Stimulated activated CD4-positive, alpha-beta T cell treated with anti-CD3 and anti-CD28 coated beads, Interleukin-1b, Interleukin-23, amount 100 ng/mL, for 24 hours (primary cell): ENCODE data around the gene VWA5B1.
"Not testable (repeated sequence)": the region's sequence is repeated elsewhere in the genome, so short reads cannot be mapped to it uniquely, and the experiment has no call there.

Experiments used
- DNase-seq, 4 experiments: peaks; one replicate each; pipeline ENCODE4 v3.0.0-alpha.2; 2020; ENCODE audit warnings: low read depth in 4 of 4, low spot score in 1 of 4

The VWA5B1 gene, protein sequence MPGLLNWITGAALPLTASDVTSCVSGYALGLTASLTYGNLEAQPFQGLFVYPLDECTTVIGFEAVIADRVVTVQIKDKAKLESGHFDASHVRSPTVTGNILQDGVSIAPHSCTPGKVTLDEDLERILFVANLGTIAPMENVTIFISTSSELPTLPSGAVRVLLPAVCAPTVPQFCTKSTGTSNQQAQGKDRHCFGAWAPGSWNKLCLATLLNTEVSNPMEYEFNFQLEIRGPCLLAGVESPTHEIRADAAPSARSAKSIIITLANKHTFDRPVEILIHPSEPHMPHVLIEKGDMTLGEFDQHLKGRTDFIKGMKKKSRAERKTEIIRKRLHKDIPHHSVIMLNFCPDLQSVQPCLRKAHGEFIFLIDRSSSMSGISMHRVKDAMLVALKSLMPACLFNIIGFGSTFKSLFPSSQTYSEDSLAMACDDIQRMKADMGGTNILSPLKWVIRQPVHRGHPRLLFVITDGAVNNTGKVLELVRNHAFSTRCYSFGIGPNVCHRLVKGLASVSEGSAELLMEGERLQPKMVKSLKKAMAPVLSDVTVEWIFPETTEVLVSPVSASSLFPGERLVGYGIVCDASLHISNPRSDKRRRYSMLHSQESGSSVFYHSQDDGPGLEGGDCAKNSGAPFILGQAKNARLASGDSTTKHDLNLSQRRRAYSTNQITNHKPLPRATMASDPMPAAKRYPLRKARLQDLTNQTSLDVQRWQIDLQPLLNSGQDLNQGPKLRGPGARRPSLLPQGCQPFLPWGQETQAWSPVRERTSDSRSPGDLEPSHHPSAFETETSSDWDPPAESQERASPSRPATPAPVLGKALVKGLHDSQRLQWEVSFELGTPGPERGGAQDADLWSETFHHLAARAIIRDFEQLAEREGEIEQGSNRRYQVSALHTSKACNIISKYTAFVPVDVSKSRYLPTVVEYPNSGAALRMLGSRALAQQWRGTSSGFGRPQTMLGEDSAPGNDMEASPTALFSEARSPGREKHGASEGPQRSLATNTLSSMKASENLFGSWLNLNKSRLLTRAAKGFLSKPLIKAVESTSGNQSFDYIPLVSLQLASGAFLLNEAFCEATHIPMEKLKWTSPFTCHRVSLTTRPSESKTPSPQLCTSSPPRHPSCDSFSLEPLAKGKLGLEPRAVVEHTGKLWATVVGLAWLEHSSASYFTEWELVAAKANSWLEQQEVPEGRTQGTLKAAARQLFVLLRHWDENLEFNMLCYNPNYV

DNA sequence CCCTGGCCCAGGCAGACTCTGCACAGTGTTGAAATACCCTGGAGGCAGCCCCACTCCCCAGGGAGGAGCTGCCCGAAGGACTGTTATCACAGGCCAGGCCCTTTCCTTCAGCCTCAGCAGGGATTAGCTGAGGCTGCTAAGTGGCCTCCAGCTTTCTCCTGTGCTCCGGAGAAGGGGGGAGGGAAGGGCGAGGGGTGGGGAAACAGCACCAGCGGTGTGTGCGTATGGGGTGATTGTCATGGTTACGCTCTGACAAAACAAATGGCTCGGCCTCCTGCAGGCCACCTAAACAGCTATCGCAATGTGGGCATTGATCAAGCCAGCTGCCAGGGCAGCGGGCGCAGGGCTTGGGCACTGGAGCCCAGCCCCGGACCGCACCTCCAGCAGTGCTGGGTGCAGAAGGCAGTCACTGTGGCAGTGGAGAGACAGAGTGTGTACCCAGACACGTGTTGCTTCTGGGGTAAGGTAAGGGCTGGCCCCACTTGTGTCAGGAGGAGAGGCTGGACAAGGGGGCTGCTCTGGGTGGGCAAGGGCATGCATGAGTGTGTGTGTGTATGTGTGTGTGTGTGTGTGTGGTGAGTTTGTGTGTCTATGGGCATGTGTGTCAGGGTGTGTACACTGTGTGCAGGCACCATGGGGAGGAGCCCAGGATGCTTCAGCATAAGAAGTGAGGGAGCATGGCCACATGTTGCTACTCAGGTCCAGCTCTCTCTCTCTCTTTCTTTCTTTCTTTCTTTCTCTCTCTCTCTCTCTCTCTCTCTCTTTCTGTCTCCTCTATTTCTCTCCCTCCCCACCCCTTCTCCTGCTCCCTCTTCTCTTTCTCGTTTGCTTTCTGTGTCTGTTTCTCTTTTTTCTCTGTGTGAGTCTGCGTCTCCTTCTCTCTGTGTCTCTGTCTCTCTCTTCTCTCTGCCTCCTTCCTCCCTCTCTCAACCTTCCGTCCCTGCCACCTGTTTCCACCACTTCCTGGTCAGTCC, at the start of gene VWA5B1:
Gene VWA5B1, plus strand, starts transcription at position 252 of the 974 bp plus-strand sequence. CDS start 19,727 bp downstream, outside the sequence.
- DNase-seq: no peak

DNA sequence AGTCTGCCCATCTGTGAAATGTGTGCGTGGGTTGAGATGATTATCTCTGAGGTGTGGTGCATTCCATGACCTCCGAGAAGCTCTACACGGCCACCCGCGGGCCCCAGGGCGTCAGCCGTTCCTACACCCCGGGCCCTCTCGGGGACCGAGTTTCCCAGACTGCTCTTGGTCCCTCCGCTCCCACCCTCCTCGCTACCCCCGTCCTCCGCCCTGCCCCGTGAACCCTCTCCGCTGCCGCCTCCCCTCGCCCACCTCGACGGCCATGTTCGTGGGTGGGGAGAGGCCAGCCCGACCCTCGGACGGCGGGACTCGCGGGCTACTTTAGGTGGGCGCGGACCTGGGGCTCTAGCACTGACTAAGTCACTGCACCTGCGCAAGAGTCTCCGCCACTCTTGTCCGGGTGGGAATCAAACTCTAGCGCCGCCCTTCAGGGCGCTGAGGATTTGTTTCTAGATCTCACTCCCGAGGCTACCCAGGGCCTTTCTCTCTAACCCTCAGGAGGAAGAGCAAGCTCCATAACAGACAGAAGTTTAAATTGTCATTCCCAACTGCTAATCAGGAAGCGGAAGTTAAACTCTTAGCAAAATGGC, 47.7 kb upstream of the VWA5B1 start:
- DNase-seq: no peak

DNA sequence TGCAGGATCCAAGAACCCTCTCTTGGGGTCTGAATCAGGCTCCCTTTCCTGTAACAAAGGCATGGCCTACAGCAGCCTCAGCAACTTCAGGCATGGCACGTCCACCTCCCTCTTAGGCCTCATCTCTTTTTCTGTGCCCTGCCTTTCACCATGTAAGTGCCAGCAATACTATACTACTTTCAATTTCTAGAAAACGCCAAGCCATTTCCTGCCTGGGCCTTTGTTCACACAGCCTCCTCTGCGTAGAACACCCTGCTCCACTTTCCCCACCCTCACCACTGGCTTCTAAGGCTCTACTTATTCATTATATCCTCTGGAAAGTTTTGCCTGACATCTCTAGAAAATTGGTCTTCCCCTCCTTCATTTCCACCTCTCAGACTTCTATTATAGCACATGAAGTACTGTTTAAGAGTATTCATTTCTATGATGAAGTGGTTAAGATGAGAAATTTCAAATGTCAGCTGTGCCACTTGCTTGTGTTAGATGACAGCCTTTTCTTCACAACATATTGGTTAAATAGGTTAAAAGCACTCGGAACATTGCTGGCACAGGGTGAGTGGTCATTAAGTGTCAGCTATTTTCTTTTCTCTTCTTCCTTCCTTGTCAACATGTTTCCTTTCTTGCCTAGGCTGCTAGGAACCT, 41.6 kb upstream of the VWA5B1 start:
- DNase-seq: peak in 2 of 4 experiments; percentile 7 to 25

DNA sequence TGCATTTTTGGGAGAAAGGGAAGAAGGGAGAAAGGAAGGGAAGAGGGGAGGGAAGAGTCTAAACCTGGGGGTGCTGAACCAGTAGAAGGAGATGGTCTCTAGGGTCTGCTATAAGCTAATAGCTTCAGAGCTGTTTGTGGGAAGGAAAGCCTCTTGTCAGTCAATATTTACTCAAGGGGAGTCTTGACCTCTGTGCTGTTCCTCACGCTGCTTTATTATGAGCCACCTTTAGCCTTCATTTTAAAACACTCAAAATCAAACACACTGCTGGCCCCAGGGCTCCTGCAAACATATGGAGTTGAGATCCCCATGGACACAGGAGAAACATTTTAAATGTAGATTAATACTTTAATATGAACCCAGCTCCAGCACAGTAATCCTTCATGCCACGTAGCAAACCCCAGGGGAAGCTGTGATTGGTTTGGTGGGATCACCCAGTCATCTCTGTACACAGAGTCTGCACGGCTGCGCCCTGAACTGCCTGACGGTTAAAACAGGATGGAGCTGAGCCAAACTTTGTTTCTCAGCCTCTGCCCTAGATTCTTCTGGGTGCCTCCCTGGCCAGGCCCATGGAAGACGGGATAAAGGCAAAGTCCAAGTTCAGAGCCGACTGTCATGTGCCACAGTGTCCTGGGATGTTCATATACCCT, 40.2 kb upstream of the VWA5B1 start:
- no peak for DNase-seq

DNA sequence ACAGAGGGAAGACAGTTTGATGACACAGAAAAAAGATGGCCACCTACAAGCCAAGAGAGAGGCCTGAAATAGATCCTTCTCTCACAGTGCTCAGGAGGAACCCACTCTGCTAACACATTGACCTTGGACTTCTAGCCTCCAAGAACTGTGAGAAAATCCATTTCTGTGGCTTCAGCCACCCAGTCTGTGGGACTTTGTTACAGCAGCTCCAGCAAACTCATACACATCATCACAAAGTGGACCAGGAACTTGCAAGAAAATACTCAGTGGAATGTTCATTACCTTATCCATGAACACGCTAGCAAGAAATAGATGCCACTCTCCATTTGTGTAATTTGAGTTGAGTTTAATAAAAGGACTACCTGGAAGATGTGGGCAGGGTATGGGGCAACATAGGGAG, 38.1 kb upstream of the VWA5B1 start:
- DNase-seq: no peak

DNA sequence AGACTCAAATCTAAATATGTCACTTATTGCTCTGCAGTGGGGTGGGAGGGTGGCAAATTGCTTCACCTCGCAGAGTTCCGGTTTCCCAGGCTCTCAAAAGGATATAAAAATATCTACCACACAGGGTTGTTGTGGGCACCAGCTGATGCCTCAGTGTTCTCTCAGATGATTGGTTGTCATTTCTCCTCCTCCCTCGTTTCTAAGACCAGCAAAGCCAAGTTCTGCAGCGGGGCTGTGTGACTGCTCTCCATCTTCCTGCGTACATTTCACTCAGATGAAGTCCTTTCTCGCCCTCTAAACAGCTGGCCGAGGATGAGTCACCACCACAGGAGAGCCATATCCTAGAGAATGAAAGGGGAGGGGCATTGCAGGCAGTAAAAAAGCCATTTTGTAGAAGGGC, 35.0 kb upstream of the VWA5B1 start:
- no peak for DNase-seq

DNA sequence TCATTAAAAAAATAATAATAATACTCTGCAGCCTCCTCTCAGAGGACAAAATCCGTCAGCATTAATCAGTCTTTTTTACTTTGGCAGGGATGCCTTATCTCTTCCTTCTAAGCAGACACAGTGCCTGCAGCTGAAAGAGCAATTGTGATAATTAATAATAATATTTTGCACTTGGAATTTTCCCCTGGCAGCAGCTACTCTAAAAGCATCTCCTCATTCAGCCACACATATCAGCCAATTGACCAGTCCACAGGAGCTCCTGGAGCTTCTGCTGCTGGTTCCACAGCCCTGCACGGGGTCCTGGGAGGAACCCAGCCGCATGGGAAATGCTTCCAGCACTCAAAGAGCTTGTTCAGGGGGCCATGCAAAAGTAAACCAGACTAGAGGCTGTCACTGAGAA, 31.0 kb upstream of the VWA5B1 start:
- DNase-seq: no peak

DNA sequence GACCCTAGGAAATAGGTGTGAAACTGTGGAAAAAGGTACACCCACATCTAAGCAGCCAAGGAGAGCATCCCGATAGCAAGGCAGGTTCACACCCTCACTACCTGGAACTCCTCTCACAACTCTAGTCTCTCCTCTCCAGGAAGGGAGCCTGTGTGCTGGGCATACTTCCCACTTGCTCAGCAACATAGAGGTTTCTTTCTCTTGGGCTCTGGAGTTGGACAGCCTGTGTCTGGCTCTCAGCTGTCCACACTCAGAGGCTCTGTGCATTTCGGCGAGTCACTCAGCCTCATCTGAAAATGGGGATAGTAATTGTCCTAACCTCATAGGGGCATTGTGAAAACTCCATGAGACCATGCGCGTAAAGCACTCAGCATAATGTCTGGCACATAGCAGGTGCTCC, 29.6 kb upstream of the VWA5B1 start:
- DNase-seq: no peak

DNA sequence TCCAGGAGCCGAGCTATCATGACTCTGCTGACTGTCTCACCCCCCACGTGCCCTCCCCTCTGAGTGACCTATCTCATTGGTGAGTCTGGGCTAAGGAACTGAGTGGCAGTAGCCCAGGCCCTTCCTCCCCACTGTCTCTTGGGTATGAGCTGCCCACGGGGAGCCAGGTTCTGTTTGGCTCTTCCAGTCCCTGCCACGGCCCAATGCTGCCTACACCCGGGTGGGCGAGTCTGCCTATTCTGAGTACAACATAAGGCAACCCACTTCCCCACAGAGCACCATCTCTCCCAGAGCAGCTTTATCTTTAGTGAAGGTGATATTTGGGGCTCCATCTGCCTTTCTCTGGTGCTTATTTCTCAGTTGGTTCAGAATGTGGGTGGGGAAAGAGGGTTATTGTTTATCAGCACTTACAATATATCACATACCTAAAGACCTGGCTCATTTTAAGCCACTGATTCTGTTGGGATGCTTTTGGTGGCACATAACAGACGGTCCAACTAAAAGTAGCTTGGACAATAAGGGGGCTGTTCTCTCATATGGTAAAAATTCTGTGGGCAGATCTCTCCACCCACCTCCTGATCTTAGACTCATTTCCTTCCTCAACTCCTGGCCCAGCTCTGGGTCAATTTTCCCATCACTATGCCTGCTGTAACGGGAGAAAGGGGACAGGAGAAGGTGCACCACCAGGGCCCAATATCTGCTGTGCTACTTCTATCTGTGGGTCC, 27.7 kb upstream of the VWA5B1 start:
- DNase-seq: no peak

DNA sequence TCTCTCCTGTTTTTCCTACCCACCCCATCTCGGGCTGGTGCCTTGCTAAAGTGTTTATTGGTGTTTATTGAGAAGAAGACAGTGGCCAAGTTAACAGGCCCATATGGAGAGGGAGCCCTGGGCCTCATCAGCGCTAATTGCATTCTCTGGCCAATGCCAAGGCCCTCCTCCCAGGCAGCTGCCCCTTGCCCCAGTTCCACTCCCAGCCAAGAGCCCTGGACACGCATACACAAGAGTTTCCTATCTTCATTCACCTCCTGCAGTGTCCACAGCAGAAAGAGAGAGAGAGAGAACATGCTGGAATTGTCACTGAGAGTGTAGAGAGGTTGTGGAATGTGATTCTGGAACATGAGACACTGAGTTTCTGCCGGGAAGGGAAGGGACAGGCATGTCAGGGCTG, 25.4 kb upstream of the VWA5B1 start:
- no peak for DNase-seq

DNA sequence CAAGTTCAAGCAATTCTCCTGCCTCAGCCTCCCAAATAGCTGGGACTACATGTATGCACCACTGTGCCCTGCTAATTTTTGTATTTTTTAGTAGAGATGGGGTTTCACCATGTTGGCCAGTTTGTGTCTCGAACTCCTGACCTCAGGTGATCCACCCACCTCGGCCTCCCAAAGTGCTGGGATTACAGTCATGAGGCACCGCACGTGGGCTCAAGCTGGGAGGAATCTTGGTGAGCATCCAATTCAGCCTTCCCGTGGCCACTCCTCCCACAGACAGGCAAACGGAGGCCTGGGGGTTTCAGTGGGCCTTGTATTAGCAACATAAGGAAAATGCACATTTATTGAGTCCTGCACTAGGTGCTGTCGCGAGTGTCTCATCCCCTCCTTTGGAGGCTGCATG, 24.5 kb upstream of the VWA5B1 start:
- no peak for DNase-seq

DNA sequence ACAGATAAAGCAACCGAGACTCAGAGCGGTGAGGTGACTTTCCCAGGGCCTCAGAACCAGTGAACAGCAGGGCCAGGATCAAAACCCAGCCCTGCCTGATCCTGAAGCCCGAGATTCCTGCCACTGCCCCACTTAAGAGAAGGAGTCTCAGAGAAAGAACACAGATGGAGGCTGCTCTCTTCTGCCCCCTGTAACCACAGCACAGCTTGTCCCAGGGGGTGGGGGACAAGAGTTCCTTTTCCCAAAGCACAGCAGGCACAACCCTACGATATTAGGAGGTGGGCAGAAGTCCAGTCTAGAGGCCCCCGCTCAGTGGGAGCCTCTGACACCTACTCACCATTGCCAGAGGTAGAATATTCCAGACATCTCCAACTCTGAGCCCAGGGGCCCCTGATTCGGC, 24.0 kb upstream of the VWA5B1 start:
- no peak for DNase-seq

DNA sequence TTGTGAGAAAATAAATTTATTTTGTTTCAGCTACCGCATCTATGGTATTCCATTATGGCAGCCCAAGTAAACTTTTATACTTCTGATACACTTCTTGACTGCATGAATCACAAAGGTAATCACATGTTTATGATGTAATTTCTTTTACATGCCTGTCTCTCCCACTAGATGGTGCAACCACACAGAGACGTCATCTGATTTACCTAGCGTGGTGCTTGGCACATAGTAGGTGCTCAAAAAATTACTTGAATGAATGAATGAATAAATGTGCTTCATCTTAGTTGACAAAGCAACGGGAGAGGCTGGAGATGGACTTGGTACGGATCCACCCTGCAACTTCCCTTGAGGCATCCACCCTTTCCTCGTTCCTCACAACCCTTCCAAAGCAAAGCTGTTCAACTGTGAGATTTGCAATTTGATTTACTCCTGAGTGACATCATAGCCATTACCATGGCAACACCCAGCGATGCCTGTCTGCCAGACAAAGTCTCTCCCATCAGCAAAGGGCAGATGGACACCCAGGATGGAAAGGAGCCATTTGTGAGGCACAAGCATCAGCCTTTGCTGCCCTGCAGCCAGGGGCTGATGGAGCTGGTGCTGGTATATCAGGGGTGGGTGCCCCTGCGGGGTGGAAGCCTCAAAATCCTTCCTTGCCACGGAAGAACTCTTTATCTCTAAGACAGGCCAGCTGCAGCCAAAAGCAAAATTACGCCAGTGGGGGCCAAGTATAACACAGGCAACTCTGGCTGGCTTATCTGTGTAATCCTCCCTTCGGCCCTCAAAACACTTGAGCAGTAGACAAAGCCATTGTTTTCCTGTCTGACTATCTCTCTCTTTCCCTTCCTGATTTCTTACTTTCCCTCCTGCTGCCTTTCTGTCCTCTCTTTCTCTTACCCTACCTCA, 18.9 kb upstream of the VWA5B1 start:
- no peak for DNase-seq

DNA sequence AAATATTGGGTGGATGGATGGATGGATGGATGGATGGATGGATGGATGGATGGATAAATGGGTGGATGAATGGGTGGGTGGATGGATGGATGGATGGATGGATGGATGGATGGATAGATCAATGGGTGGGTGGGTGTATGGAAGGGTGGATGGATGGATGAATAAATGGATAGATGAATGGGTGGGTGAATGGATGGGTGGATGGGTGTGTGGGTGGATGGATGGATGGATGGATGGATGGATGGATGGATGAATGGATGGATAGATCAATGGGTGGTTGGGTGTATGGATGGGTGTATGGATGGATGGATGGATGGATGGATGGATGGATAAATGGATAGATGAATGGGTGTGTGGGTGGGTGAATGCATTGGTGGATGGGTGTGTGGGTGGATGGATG, 17.0 kb upstream of the VWA5B1 start:
- not testable (repeated sequence) for DNase-seq

DNA sequence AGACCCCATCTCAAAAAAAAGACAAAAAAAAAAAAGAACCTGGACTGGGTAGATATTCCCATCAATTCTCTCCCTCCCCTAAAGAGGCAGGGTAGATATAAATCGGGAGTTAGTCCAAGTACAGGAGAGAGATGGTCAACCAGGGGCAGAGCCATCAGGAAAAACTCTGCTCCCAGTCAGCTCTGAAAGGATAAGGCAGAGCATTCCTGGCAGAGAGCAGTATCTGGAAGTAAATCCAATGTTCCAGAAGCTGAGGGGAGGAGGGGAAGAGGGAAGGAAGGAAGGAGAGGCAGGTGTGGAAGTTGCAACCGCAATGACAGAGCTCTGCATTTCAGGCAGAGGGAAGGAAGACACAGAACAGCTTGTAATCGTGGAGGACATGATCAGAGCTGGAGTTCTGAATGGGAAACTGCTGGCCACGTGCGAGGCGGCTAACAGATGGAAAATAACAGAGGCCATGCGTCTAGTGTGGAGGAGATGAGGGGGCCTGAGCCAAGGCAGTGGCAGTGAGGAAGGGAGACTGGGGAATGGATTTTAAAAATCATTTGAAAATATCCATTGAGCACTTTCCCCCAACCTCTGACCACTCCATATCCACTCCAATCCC, 15.3 kb upstream of the VWA5B1 start:
- no peak for DNase-seq

DNA sequence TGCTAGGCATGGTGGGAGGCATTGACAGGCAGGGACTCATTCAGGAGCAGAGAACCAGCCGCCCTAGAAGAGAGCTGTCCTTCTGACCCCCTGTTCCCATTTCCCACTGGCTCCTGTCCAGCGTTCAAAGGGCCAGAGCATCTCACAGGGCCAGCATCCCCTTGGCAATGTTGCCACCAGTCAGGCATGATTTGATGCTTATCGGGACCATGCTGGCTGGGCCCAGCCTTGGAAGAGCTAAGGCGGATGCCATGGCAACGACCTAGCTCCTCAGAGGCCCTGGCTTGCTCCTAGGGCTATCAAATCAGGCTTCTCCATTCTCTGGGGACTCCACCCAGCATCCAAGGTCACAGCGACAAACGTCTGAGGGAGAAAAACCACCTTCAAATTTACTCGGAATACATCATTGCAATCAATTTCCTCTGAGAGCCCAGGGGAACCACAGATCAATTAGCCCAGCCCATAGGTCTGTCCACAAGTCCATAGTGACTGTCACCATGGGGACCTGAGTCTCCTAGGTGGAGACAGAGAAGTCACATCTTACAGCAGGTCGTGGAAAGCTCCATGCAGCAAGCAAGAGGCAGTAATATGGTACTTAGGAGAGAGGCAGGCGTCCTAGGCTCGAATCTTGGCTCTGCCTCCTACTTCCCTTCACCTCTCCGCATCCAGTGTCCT, 14.1 kb upstream of the VWA5B1 start:
- DNase-seq: no peak
